Measurements from ENCODE around the gene CNGA2.

The CNGA2 gene

GRCh38 chrX:151715752-151716151, 18.8 kb upstream of the CNGA2 start, which contains the start of gene FATE1:
Gene FATE1 (plus strand): TSS chrX:151716035. CDS start chrX:151716120, 85 bp downstream.
- ChIA-PET CTCF (no interaction called here), POLR2A (no interaction called here)
- no peak within 1 kb of the TSS for H3K4me3 ChIP-seq (ENCODE audit: low read depth, low read length)

DNA sequence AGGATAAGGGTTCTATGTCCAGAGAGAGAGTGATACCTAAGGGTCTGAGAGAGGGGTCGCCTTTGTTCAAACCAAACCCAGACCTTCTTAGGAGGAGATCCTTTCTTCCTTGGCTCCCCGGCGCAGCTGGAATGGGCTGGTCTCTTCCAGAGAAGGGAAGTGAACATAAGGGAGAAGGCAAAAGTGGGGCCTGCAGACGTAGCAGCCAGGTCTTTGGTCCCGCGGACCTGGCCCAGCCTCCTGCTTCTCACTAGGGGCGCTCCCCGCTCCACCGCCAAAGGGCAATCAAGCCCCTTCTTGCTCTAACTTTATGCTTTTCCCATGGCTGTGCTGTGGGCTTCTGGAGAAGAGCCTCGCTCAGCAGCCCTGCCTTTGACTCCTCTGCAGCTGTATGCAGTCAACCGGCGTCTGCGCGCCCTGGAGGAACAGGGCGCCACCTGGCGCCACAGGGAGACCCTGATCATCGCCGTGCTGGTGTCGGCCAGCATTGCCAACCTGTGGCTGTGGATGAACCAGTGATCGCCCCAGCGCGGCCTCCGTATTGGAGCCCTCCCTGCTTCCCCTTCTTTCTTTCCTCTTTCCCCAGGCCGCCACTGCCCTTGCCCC, 12.2 kb upstream of the CNGA2 start:
- H3K4me3 ChIP-seq (ENCODE audit: low read depth, low read length) = no peak overlapping the region
- peak; percentile 65 for TF ChIP-seq CTCF (IDR thresholded peaks at IDR 0.05; ENCODE audit: insufficient read depth, low read length, missing control alignments)
- ChIA-PET CTCF (interaction anchor here (0.9 to 2.7 kb wide), 3 partner anchors 8 to 914 kb away, joined by 3 to 18 read pairs (median 4); no protein-coding TSS in a partner anchor), POLR2A (no interaction called here)
- no peak for DNase-seq (ENCODE audit: low read depth, low spot score)

More at GRCh38 chrX:151715752-151716151, 18.8 kb upstream of the CNGA2 start, which contains the start of gene FATE1:
- no peak for DNase-seq (ENCODE audit: low read depth, low spot score)
- no peak for TF ChIP-seq CTCF (IDR thresholded peaks at IDR 0.05; ENCODE audit: insufficient read depth, low read length, missing control alignments)

- no peak for TF ChIP-seq CTCF (IDR thresholded peaks at IDR 0.05; ENCODE audit: insufficient read depth, low read length, missing control alignments)
- ChIA-PET CTCF (interaction anchor here (0.9 to 2.7 kb wide), 3 partner anchors 9 to 913 kb away, joined by 3 to 18 read pairs (median 4); no protein-coding TSS in a partner anchor), POLR2A (no interaction called here)
- H3K4me3 ChIP-seq (ENCODE audit: low read depth, low read length) = no peak overlapping the region
- no peak for DNase-seq (ENCODE audit: low read depth, low spot score)
These were observed 11.3 kb upstream of the CNGA2 start for GRCh38 chrX:151723156-151723760.

- no peak for DNase-seq (ENCODE audit: low read depth, low spot score)
- no peak for TF ChIP-seq CTCF (IDR thresholded peaks at IDR 0.05; ENCODE audit: insufficient read depth, low read length, missing control alignments)
These were observed 9.8 kb upstream of the CNGA2 start for GRCh38 chrX:151724563-151725337.

GRCh38 chrX:151725338-151725614, 9.3 kb upstream of the CNGA2 start:
- H3K4me3 ChIP-seq (ENCODE audit: low read depth, low read length) = no peak overlapping the region
- DNase-seq (ENCODE audit: low read depth, low spot score) = no peak
- no peak for TF ChIP-seq CTCF (IDR thresholded peaks at IDR 0.05; ENCODE audit: insufficient read depth, low read length, missing control alignments)
- ChIA-PET CTCF (interaction anchor here (1.0 kb wide), 1 partner anchor 219 kb away, joined by 3 read pairs; no protein-coding TSS in a partner anchor), POLR2A (no interaction called here)

More at GRCh38 chrX:151724563-151725337, 9.8 kb upstream of the CNGA2 start:
- POLR2A ChIA-PET = no interaction called here
- CTCF ChIA-PET = interaction anchor here (1.0 to 2.7 kb wide), 2 partner anchors 219 to 573 kb away, joined by 3 to 18 read pairs; no protein-coding TSS in a partner anchor
- H3K4me3 ChIP-seq (ENCODE audit: low read depth, low read length) = no peak overlapping the region

DNA sequence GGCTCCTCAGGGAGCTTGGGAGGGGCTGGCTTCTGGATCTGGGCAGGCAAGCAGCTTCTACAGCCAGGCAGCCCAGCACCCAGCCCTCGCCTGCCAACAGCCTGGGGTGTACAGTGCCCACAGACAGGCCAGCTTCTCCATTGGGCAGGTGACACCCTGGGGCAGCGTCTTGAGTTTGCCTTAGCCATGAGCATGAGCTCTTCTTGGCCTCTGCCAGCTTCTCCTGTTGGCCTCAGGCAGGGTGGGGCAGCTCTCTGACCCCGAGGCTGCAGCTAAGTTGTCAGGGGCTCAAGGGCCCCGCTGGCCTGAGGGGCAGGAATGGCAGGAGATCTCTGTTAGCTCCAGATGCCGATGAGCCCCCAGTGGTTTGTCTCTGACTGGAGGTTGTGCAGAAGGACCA, 7.8 kb upstream of the CNGA2 start:
- H3K4me3 ChIP-seq (ENCODE audit: low read depth, low read length) = no peak overlapping the region
- CTCF ChIA-PET = interaction anchor here (0.9 kb wide), 1 partner anchor 27 kb away, joined by 3 read pairs; no protein-coding TSS in a partner anchor
- no peak for DNase-seq (ENCODE audit: low read depth, low spot score)
- TF ChIP-seq CTCF (IDR thresholded peaks at IDR 0.05; ENCODE audit: insufficient read depth, low read length, missing control alignments) = no peak
- POLR2A ChIA-PET = no interaction called here

All from AG04449 (cell line).